NCI-H510A (cell line): ENCODE measurements around the gene PRR5.
A peak's percentile ranks its signal among the peaks of the same experiment; 100 is the strongest.
"Not testable (repeated sequence)": the region's sequence is repeated elsewhere in the genome, so short reads cannot be mapped to it uniquely, and the experiment has no call there.

Experiments used
- DNase-seq: peaks from one replicate; lab custom pipeline; 2025; lab: John Stamatoyannopoulos, UW

PRR5 gene

DNA sequence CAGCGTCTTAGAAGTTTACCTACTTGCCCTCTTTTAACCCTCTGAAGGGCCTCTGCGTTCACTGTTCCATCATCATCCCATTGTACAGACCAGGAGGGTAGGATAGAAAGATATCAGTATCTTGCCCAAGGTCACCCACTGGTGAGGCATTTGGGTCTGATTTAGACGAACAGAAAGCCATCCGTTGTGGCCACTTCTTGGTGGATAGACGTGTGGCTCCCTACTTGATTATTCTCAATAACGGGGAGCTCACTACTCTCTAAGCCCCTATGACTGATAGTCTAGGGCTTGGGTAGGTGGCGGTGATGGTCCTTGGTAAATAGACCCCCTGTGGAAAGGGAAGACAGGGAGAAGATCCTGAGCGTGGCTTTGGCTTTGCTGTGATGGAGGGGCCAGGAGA is 28.6 kb upstream of the PRR5 start:
- DNase-seq, result no peak

DNA sequence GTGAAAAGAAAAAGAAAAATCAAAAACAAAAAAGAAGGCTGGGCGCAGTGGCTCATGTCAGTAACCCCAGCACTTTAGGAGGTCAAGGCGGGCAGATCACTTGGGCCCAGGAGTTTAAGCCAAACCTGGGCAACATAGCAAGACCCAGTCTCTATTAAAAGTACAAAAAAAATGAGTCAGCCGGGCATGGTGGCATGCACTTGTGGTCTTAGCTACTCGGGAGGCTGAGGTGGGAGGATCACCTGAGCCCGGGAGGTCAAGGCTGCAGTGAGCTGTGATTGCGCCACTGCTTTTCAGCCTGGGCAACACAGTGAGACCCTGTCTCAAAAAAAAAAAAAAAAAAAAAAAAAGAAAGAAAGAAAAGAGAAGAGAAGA is 26.0 kb upstream of the PRR5 start:
- not testable (repeated sequence) for DNase-seq

DNA sequence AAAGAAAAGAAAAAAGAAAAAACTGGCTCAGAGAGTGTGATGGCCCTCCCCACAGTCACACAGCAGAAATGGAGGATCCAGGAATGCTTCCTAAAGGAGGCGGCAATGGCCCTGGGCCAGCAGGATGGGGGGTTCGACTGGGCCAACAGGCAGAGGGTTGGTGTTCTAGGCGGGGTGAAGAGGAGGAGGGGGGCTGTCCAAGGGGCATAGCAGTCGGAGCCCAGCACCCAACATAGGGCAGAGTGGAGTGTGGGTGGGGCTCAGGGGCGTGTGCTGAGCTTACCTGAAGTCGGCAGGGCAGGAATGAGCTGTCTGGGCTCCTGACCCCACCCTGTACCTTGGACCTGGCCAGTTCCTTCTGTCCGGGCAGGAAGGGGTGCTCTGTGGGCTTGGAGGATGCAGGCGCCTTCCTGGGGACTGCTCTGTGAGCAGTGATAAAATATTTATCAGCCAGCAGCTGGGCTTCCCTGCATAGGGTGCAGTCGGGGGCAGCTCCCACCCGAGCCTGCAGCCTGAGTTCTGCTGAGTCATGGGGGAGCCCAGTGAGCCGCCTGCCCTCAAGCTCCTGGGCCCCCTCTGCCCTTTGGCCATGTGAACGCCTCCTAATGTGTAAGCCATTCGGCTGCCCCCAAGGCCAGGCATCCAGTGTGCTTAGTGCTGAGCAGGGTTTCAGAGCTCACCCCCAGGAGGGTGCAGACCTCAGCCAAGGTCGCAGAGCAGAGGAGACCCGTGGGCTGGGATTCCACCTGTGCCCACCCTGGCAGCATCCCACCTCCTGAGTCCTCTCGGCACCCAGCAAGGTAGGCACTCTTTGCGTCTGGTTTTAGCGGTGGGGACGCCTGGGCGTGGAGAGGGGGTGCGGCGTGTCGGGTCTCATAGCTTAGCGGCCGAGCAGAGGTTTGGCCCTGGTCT is 25.3 kb upstream of the PRR5 start:
- no peak for DNase-seq

DNA sequence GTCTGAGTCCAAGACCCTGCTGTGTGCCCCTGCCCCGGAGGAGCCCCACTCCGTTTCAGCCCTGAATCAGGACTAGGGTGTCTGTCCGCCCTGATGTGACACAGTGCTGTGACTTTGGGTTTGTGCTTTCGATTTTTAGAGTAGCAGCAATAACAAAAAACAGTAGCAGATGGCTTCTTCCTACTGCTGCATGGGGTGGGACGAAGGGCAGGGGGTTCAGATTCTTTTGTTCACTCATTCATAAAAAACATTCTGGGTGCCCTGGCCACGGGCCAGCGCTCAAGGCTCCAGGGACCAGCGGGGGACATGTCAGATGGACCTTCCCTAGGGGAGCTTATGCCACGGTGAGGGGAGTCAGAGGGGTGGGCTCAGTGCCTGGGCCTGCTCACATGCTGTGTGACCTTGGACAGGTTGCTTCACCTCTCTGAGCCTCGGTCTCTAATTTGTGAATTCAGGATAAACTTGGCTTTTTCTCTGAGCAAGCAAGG is 24.6 kb upstream of the PRR5 start:
- no peak for DNase-seq

DNA sequence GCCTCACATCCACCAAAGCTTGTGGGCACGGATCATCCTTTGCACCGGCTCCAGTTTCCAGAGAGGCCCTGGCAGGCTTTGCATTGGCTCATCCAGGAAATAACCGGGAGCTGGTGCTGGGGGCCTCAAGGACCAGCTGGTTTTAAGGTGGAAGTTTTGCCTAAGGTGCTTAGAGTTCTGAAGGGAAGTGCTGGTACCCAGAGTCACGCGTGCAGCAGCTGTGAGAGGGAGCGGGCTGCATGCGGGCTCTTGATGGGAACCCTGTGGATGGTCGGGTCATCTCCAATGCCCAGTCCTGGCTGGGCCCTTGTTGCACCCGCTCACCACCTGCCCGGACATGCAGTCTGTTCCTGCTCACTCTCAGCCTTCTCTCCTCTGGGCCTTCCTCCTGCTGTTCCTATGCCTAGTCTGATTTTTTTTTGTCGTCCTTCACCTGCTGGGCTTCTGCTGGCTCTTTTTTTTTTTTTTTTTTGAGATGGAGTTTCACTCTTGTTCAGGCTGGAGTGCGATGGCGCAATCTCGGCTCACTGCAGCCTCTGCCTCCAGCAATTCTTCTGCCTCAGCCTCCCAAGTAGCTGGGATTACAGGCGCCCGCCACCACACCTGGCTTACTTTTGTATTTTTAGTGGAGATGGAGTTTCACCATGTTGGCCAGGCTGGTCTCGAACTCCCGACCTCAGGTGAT is 24.0 kb upstream of the PRR5 start:
- no peak for DNase-seq

DNA sequence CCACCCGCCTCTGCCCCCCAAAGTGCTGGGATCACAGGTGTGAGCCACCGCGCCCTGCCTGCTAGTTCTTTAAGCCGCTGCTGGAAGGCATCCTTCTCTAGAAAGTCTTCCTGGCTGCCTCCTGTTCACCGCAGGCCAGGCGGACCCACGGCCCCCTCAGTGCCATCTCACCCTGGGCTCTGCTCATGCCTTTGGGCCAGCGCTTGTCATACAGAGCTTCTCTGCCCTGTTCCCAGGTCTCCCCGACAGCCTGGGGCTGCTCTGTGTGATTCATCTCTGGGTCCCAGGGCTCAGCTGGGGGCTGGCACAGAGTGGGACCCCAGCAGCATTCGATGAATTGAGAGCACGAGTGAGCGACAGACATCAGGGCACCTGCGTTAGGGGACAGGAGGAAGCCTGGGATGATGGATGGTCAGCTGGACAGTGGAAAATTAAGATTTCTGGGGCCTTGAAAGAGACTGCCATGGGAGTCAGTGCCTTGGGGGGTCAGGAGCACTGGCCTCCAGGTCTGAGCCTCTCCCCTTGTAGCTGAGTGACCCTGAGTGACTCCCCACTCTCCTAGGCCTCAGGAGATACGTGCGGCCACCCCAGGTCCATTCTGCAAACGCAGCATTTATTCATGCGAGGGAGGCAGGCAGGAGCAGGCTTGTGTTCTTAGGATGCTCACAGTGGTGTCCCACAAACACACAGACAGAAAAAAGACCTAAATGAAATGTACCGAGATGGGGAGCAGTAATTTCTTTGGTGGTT is 23.3 kb upstream of the PRR5 start:
- no peak for DNase-seq

DNA sequence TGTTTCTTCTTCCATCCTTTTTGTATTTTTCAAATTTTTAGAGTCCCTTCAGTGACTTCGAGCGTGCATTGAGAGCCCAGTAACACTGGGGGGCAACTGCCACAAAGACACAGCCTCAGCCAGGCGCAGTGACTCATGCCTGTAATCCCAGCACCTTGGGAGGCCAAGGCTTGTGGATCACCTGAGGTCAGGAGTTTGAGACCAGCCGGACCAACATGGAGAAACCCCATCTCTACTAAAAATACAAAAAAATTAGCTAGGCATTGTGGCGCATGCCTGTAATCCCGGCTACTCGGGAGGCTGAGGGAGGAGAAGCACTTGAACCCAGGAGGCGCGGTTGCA is 22.7 kb upstream of the PRR5 start:
- DNase-seq, result not testable (repeated sequence)

DNA sequence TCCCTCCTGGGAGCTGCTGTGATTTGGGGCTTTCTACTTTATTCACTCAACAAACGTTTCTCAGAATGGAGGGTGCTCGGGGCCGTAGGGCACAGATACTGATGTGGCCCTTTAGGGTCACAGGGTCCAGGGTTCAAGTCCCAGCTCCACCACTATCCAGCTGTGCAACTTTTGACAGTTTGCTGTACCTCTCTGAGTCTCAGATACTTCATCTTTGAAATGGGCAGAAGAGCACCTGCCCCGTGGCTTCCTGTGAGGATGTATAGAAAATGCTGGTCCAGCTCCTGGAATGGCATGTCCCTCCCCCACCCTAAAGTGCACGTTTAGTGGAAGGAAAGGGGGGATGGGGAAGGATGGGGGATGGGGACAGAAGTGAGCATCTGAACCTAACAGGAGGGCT is 21.9 kb upstream of the PRR5 start:
- DNase-seq, result no peak

DNA sequence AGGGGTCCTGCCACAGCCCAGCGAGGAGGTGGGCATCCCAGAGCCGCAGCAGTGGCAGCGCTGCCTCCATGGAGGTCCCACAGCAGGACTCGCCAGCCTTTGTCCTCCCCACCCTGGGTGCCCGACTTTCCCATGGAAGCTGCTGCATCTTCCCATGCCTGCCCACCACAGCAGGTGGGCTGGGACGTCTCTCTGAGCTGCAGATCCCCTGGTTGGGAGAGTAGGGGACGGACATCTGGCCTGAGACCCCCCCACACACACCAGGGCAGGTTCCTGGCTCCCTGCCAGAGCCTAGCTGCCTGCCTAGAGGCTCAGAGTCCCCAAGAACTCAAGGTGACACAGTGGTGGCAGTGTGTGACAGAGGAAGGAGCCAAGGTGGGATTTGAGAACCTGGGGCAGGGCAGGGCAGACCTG is 21.5 kb upstream of the PRR5 start:
- no peak for DNase-seq

DNA sequence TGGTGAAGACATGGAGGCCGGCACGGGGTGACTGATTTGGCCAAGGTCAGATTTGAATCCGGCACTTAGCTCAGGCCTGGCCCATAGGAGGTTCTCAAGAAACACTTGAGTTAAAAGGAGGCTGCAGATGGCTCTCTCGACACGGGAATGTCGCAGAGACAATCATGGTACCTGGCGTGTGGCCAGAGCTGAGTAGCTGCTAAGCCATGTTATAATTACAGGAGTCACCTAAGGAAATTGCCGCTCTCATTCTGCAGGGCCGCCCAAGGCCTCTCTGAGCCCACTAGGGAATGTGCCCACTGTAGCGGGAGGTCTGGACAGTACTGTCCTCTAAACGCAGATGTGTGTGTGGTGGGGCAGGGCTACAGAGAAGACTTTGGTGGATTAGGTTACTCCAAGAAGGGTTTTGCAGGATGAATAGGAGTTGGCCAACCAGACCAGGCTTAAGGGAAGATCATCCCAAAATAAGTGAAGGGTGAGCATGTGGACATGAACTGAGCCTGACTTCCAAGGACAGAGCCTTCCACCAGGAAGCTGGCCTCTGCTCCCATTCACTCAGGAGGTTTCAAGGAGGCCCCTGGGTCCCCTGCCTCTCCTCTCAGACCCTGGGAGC is 19.3 kb upstream of the PRR5 start:
- DNase-seq, result no peak

DNA sequence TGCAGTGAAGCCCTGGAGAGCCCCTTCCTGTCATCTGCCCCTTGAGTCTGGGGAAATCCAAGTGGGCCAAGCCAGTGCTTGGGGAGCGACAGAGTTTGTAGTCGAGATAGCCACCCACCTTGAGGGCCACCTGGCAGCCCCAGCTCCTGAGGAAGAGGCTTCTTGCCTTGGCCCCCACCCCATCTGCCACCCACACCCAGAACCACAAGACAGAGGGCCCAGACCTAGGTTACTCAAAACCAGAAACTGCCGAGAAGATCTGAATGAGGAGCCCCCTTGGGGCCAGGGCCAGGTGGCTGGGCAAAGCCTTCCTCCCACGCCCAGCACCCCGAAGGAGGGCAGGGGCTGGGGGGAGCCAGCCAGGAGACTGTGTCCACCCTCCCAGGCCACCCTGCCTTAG is 18.8 kb upstream of the PRR5 start:
- no peak for DNase-seq

DNA sequence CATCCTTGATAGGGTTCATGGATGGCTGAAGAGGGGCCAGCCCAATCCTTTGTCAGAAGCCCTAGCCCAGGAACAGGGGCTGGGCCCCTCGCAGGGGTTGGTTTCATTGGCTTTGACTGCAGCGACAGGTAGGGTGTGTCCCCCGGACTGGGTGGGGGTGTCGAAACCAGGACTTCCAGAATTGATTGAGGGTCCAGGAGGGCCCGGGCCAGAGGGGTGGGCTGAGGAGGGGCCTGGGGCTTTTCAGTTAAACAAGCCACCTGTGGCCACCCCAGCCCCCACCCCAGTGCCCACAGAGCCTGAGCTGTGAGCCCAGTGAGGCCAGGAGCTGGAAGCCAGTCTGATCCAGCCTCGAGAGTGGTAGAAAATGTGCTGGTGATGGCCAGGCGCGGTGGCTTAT is 18.1 kb upstream of the PRR5 start:
- no peak for DNase-seq

DNA sequence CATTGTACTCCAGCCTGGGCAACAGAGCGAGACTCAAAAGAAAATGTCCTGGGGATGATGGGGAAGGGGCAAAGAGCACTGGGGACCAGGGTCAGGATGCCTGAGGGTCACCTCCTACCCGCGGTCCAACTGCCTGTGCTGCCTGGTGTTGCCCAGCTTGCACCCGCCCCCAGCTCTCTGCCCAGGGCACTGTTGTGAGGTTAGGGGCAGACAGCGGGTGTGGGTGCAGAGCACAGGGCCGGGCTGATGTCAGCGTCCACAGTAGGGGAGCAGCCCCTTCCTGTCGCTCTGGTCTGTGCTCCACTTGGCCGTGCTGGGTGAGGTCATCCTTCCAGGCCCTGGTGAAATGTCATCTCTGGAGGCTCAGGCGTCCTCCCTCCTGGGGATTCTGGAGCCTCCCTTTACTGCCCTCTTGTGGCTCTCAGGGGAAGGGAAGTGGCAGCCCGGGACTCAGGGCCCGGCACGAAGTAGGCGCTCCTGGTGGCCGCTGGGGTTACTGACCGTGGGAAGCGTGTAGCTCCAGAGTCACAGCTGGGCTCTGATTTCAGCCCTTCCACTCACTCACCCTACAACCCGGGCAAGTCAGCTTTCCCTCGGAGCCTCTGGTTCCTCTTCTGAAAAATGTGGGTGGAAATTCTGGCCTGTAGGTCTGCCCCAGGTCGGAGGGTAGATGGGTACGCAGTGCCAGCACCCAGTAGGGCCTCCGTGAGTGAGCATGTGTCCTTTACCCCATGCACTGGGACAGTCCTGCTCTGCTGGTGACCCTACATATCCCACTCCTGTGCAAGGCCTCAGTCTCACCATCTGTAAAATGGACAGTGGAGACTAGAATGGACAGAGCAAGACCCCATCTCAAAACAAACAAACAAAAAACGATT is 17.3 kb upstream of the PRR5 start:
- DNase-seq, result peak; percentile 74

DNA sequence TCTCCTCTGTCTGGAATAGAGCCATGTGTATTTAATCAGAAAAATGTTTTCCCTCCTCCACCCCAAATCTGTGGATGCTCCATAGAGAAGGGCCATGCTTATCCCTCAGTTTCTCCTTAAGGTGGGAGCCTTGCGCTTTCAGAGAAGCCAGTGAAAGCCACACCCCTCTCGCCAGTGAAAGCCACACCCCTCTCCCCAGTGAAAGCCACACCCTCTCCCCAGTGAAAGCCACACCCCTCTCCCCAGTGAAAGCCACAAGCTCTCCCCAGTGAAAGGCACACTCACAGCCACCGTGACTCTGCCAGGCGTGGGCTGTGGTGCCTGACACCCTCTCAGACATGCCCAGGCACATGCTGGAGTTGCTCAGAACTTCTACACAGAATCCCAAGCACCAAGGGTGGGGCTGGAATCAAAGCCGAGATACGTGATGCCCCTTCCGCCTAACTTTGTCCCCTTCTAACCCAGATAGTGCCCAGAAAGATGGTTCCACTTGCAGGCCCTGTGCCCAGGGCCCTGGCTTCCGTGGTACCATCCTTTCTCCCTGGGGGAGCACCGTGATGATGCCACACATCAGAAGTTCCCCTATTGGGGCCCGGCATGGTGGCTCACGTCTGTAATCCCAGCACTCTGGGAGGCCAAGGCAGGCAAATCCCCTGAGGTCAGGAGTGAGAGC is 16.5 kb upstream of the PRR5 start:
- no peak for DNase-seq

DNA sequence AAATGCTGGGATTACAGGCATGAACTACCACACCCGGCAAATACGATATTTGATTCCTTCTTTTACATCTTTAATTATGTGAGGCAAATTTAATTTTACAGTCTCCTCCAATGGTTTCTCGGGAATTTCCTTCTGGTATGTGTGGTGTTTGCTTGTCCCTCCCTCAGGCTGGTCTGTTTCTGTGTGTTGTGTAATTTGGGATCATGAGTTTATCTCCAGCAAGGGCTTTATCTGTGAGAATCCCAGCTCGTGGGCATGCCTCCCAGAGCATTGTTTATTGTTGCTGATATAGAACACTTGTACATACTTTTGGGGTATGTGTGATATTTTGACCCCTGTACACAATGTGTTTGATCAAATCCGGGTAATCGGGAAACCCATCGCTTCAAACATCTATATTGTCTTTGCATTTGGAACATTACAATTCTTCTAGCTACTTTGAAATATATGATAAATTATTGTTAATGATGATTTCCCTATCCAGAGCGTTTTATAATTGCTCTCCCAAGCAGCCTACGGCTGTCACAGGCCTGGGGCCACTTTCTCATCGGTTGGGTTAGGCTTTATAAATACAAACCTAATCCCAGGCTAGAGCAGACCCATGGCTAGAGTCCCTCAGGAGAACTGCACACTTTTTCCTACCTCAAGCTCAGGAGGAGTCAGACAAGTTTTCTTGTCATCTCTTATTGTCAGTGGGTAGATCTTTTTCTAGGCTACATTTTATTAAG is 15.0 kb upstream of the PRR5 start:
- DNase-seq, result no peak

DNA sequence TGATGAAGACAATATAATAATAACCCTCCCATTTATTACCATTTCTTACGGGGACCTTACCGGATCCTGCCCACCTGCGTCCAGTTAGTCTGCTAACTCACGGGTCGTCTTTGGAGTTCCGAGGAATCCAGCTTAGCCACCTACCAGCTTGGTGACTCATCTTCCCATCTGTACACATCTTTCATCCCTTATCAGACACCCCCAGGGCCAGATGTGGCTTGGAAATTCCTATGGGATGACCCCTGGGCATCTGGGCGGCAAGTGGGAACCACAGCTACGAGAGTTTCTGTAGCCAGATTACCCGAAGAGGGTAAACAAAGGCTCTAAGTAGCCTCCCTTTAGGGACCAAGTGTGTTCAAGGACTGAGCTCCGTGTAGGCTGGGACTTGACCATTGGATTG is 12.8 kb upstream of the PRR5 start:
- DNase-seq, result no peak

DNA sequence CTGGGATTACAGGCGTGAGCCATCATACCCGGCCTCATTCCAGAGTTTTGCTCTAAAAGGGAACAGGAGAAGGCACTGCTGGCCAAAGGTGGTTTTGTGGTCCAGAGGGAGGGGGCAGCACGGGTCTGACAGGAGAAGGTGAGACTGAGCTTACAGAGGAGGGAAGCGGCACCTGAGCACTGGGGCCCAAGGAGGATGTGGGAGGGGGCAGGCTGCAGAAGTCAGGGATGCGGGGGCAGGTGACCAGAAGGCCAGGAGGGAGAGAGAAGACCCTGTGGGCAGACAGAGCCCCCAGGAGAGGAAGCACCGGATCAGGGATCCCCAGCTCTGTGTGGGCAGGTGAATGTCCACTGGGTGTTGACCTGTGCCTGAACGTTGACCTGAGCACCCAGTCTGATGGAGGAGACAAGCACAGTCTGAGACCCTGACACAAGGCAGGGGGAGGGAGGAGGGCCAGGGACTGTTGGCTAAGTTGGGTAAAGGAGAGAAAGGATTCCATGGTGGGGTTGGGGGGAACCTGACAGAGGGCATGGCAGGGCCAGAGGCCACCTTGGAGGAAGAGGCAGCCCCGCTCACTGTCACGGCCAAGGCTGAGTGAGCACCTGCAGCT is 12.0 kb upstream of the PRR5 start:
- DNase-seq, result no peak

DNA sequence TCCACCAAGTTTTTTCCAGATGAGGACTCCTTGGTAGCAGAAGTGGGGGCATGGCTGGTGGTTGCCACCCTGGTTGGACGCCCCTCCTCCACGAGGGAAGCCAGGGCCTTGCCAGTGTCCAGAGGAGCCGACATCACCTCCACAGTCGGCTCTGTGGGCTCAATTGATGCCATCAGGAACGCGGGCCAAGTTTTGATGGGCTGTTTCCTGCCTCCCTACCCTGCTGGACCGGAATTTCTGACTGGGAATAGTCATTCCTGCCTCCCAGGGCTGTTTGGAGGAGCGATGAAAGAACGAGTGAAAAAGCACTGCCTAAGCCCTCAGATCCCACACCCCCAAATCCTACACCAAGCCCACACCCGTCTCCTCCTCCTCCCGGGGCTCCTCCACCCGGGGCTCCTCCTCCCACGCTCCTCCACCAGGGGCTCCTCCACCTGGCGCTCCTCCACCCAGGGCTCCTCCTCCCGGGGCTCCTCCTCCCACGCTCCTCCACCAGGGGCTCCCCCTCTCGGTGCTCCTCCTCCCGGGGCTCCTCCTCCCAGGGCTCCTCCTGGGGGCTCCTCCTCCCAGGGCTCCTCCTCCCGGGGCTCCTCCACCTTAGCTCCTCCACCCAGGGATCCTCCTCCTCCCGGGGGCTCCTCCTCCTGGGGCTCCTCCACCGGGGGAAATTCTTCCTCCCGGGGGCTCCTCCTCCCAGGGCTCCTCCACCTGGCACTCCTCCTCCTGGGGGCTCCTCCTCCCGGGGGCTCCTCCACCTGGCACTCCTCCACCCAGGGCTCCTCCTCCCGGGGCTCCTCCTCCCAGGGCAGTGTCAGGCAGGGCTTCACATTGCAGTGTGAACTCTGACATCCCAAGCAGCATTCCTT is 10.0 kb upstream of the PRR5 start:
- no peak for DNase-seq

DNA sequence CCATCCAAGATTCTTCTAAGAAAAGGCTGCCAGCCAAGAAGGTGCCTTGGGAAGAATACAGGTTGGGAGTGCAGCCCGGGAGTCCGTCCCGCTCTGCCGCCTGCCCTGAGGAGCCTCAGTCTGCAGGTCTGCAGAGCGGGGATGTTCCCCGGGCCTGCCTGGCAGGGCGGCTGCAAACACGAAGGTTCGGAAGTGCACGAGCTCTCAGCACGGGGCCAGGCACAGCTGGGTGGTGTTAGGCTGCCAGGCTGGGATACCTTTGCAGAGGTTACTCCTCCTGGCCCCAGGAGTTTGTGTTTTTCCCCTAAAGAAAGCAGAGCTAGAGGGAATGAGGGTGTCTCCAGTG is 9.4 kb upstream of the PRR5 start:
- DNase-seq, result no peak
